Lower lobe of right lung (tissue), 2 donors: ENCODE measurements around the gene GNB1. TPM values are rescaled to one million over a fixed set of nuclear protein-coding genes. Genes with fewer than 3 reads are reported as not detected.
"Not testable (repeated sequence)": the region's sequence is repeated elsewhere in the genome, so short reads cannot be mapped to it uniquely, and the experiment has no call there.

ENCODE experiments used
- ATAC-seq, 2 donors: fragments of 200-7000 bp; cut with Tn5 transposase; one replicate each; pipeline ENCODE4 v1.9.1; 2020 to 2022; ENCODE audit warnings: mild to moderate bottlenecking in 2 of 2, moderate library complexity in 2 of 2
- DNase-seq: peaks from one replicate; pipeline ENCODE4 v3.0.0-alpha.2; 2020
- H3K27ac ChIP-seq: fragments of 200-600 bp; one replicate; pipeline ENCODE4 v1.8.0; 2022
- H3K27me3 ChIP-seq: fragments of 200-600 bp; one replicate; pipeline ENCODE4 v1.8.0; 2022; ENCODE audit warnings: low read depth
- H3K36me3 ChIP-seq: fragments of 200-600 bp; one replicate; pipeline ENCODE4 v1.8.0; 2022; ENCODE audit warnings: mild to moderate bottlenecking
- H3K4me1 ChIP-seq: fragments of 200-600 bp; one replicate; pipeline ENCODE4 v1.8.0; 2022
- H3K4me3 ChIP-seq: fragments of 200-600 bp; one replicate; pipeline ENCODE4 v1.8.0; 2022; ENCODE audit warnings: mild to moderate bottlenecking
- H3K9me3 ChIP-seq: fragments of 200-600 bp; one replicate; pipeline ENCODE4 v1.8.0; 2022
- intact Hi-C: fragments of 100-400 bp; cut with DNase I; formaldehyde crosslinking; loops from one replicate; pipeline ENCODE4 v1.11.0; 2022
- total RNA-seq: library from RNA; stranded (reverse); fragmentation: NEBNext Ultra II Directional; extraction: Animal tissue kit (Norgen Biotek cat#: 25700); gene quantifications from one replicate; pipeline ENCODE4 v1.2.1, GENCODE V29; 2021
- TF ChIP-seq, protein P1 (sequence below): fragments of 200-600 bp; IDR thresholded peaks from one replicate; pipeline ENCODE4 v1.8.0; 2022; ENCODE audit warnings: antibody characterized with exemption, mild to moderate bottlenecking
- donor health status: DM: no; HTN: yes; CAD: no; lungs with severe emphysema.

Gene GNB1
- total RNA-seq, 1 donor from 2014 or later: 341 TPM

DNA sequence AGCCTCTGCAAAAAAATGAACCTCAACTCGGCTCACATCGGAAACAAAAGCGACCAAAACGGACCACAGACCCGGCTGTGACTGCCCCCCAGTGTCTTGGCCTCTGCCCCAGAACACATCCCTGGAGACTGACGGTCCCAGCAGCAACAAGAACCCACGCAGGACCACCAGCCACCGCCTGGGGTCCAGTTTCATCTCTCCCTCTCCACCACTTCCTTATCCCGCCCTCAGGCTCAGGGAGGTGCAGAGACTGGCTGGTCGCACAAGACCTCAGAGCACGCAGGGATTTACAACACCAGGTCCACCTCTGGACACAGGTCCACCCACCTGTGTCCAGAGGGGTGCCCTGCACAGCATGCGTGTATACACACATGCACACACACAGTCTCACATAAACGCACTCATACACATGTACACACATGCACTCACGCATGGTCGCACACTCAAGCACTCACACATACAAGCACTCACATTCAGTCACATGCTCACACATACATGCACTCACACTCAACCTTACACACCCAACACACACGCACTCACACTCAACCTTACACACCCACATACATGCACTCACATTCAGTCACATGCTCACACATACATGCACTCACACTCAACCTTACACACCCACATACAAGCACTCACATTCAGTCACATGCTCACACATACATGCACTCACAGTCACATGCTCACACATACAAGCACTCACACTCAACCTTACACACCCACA, 46.8 kb upstream of the GNB1 start:
- H3K27me3 ChIP-seq: peaks cover 3% of the 10 kb centered on the region
- no peak overlapping the region for H3K4me3 ChIP-seq
- no peaks in the 10 kb centered on the region for H3K9me3 ChIP-seq
- no peak for DNase-seq
- intact Hi-C loops: no loop called here
- TF ChIP-seq, protein P1, sequence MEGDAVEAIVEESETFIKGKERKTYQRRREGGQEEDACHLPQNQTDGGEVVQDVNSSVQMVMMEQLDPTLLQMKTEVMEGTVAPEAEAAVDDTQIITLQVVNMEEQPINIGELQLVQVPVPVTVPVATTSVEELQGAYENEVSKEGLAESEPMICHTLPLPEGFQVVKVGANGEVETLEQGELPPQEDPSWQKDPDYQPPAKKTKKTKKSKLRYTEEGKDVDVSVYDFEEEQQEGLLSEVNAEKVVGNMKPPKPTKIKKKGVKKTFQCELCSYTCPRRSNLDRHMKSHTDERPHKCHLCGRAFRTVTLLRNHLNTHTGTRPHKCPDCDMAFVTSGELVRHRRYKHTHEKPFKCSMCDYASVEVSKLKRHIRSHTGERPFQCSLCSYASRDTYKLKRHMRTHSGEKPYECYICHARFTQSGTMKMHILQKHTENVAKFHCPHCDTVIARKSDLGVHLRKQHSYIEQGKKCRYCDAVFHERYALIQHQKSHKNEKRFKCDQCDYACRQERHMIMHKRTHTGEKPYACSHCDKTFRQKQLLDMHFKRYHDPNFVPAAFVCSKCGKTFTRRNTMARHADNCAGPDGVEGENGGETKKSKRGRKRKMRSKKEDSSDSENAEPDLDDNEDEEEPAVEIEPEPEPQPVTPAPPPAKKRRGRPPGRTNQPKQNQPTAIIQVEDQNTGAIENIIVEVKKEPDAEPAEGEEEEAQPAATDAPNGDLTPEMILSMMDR: no peak
- no peak overlapping the region for H3K27ac ChIP-seq
- no peaks in the 10 kb centered on the region for H3K36me3 ChIP-seq
- H3K4me1 ChIP-seq: no peaks in the 10 kb centered on the region
- ATAC-seq: no peak

DNA sequence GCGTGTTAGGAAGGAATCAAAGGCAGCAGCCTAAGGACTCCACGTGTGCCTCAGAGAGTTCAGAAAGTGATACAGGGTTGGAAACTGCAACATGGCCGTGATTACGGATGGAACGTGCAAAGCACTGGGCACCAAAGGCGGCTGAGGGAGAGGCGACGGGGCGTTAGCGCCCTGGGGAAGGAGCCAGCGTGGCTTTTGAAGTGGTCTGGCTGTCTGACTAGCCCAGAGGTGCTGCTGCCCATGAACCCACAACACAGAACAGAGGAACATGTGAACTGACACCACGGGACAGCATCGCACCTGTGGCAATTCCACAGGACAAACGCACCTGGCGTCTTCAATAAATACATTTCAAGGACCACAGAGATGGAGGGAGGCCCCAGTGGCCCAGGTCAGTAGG, 46.2 kb upstream of the GNB1 start:
- no peaks in the 10 kb centered on the region for H3K36me3 ChIP-seq
- TF ChIP-seq, protein P1: no peak
- peaks cover 3% of the 10 kb centered on the region for H3K27me3 ChIP-seq
- H3K9me3 ChIP-seq: no peaks in the 10 kb centered on the region
- intact Hi-C loops: no loop called here
- no peaks in the 10 kb centered on the region for H3K4me1 ChIP-seq
- no peak overlapping the region for H3K4me3 ChIP-seq
- DNase-seq: no peak
- no peak overlapping the region for H3K27ac ChIP-seq
- no peak for ATAC-seq

DNA sequence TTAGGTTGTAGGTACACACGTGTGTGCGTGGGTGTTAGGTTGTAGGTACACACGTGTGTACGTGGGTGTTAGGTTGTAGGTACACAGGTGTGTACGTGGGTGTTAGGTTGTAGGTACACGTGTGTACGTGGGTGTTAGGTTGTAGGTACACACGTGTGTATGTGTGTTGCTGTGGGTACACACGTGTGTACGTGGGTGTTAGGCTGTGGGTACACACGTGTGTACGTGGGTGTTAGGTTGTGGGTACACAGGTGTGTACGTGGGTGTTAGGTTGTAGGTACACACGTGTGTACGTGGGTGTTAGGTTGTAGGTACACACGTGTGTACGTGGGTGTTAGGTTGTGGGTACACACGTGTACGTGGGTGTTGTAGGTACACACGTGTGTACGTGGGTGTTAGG, 44.0 kb upstream of the GNB1 start:
- H3K9me3 ChIP-seq, H3K36me3 ChIP-seq, H3K4me1 ChIP-seq, H3K27ac ChIP-seq, H3K27me3 ChIP-seq, intact Hi-C loops, H3K4me3 ChIP-seq, ATAC-seq, DNase-seq: not testable (repeated sequence)

DNA sequence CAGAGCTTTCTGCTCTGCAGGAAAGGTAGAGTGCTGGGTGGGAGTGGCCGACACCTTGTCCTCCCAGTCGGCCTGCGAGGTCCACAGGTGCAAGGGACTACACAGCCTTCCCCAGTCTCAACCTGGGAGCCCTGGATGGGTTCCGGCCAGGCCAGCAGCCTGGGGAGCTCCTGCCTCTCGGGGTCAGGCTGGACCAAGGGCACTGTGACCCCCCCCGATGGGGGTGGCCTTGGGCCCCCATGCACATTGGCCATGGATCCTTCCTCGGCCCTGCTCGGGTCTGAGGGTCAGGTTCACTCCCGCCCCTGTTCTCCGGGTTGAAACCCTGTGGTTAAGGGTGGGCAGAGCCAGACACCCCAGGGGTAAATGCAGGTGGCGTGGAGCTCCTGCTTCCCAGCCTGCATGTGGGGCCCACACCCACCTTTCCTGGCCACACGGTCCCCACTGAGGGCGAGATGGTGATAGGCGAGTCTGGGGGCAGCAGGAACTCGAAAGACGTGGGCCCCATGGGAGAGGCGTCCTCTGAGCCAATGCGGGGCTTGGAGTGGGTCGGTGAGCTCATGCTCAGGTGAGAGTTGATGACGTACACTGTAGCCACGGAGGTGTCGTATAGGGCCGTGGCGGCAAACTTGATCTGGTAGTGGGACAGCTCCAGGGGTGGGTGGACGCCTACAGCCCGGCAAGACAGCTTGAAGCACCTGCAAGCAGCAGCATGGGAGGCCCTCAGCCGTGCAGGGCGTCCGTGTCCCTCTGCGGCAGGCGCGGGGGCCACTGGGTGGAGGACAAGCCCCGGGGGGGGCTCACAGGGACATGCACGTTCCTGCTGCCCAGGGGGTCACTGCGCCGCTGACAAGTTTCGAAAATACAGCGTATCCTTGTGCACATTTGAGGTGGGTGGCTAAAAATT, 39.0 kb upstream of the GNB1 start:
- ATAC-seq (no peak), DNase-seq (no peak)
- Histone ChIP-seq H3K27ac (no peak overlapping the region), H3K27me3 (no peaks in the 10 kb centered on the region), H3K36me3 (no peaks in the 10 kb centered on the region), H3K4me1 (peaks cover 7% of the 10 kb centered on the region), H3K9me3 (no peaks in the 10 kb centered on the region), H3K4me3 (no peak overlapping the region)
- intact Hi-C loops: no loop called here
- TF ChIP-seq, protein P1: no peak

DNA sequence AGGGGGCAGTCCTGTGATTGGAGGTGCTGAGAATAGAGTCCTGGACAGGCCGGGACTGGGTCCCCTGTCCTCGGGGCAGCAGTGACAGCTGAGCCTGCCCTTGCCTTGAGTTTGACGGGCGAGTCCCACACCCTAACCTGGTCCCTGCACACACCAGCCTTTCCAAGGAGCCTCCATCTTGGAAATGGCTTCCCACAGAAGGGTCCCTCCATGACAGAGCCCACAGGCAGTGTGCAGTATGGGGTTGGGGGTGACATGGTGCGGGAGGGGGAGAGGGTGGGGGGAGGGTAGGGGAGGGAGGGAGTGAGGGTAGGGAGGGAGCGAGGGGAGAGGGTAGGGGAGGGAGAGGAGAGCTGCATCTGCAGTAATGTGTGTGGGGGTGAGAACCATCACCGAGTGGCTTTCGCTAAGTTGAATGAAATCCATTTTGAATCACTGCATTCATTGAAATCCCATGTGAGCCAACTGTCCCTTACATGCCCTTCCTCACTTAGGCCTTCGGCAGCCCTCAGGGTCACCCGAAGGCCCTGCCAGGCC, 38.3 kb upstream of the GNB1 start:
- intact Hi-C loops: no loop called here
- Histone ChIP-seq H3K27me3 (no peaks in the 10 kb centered on the region), H3K9me3 (no peaks in the 10 kb centered on the region), H3K4me1 (peaks cover 7% of the 10 kb centered on the region), H3K4me3 (no peak overlapping the region), H3K27ac (no peak overlapping the region), H3K36me3 (no peaks in the 10 kb centered on the region)
- ATAC-seq: no peak
- no peak for DNase-seq
- TF ChIP-seq, protein P1: no peak
